ENCODE measurements around the gene GAS5. TPM values are rescaled to one million over a fixed set of nuclear protein-coding genes. Genes with fewer than 3 reads are reported as not detected.

The GAS5 gene
- total and polyA plus RNA-seq, 9 of the 15 experiments (the other 6 are each of a cell fraction or from before 2014, with no cell fraction given): 565 to 1,860 (median 1,006) TPM

DNA sequence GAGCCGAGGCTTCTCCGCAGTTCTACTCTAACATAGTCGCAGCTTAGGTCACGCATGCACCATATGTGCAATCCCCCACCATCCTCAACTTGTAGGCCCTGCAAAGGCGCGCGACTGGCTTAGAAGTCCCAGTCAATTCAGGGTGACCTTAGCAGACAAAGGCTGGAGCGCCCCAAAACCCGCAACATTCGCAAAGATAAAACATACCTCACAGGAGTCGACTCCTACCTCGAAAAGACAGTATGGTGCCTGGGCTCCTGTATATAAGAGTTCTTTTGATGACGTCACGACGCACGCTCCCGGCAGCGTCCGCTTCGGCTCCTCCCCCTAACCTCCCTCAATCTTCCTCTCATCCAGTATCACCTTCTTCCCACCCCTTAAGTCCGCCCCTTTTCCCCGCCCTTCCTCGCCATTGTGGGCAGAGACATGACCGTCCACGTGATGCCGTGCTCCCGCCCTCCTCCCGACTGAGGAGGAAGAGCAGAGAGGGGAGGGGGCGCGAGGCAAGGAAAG, at the start of gene GAS5 (continued):
- TF ChIP-seq, protein P1, sequence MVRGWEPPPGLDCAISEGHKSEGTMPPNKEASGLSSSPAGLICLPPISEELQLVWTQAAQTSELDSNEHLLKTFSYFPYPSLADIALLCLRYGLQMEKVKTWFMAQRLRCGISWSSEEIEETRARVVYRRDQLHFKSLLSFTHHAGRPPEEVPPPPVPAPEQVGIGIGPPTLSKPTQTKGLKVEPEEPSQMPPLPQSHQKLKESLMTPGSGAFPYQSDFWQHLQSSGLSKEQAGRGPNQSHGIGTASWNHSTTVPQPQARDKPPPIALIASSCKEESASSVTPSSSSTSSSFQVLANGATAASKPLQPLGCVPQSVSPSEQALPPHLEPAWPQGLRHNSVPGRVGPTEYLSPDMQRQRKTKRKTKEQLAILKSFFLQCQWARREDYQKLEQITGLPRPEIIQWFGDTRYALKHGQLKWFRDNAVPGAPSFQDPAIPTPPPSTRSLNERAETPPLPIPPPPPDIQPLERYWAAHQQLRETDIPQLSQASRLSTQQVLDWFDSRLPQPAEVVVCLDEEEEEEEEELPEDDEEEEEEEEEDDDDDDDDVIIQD (CRISPR knock-in tag; IDR thresholded peaks at IDR 0.05): no peak
- TF ChIP-seq ZFP36 (IDR thresholded peaks at IDR 0.05; ENCODE audit: low read depth, low read length, partially characterized antibody): no peak
- no peak for TF ChIP-seq ETV6 (IDR thresholded peaks at IDR 0.05; ENCODE audit: borderline replicate concordance in 1 of 2, low read depth in 2 of 2, low read length in 1 of 2)
- TF ChIP-seq ETV6 (CRISPR knock-in tag; IDR thresholded peaks at IDR 0.05; ENCODE audit: borderline replicate concordance): no peak
- TF ChIP-seq, protein P2, sequence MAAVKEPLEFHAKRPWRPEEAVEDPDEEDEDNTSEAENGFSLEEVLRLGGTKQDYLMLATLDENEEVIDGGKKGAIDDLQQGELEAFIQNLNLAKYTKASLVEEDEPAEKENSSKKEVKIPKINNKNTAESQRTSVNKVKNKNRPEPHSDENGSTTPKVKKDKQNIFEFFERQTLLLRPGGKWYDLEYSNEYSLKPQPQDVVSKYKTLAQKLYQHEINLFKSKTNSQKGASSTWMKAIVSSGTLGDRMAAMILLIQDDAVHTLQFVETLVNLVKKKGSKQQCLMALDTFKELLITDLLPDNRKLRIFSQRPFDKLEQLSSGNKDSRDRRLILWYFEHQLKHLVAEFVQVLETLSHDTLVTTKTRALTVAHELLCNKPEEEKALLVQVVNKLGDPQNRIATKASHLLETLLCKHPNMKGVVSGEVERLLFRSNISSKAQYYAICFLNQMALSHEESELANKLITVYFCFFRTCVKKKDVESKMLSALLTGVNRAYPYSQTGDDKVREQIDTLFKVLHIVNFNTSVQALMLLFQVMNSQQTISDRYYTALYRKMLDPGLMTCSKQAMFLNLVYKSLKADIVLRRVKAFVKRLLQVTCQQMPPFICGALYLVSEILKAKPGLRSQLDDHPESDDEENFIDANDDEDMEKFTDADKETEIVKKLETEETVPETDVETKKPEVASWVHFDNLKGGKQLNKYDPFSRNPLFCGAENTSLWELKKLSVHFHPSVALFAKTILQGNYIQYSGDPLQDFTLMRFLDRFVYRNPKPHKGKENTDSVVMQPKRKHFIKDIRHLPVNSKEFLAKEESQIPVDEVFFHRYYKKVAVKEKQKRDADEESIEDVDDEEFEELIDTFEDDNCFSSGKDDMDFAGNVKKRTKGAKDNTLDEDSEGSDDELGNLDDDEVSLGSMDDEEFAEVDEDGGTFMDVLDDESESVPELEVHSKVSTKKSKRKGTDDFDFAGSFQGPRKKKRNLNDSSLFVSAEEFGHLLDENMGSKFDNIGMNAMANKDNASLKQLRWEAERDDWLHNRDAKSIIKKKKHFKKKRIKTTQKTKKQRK (IDR thresholded peaks at IDR 0.05; ENCODE audit: borderline replicate concordance, low read depth, low read length): no peak
- peak; percentile 97 for TF ChIP-seq RAD51 (IDR thresholded peaks at IDR 0.05; ENCODE audit: borderline replicate concordance, low read depth)
- no peak for TF ChIP-seq CBX3 (IDR thresholded peaks at IDR 0.05; ENCODE audit: borderline replicate concordance in 1 of 2, low read length in 2 of 2)
- no peak for TF ChIP-seq HNRNPK (IDR thresholded peaks at IDR 0.05; ENCODE audit: low read depth, low read length, poor library complexity, severe bottlenecking)
- TF ChIP-seq TCF7L2 (IDR thresholded peaks at IDR 0.05; ENCODE audit: low read depth, low read length): no peak
- TF ChIP-seq NELFE (IDR thresholded peaks at IDR 0.05; ENCODE audit: insufficient read depth, insufficient read length): peak; percentile 95
- no peak for TF ChIP-seq CCNT2 (IDR thresholded peaks at IDR 0.05; ENCODE audit: borderline replicate concordance, extremely low read depth, insufficient read length, low read depth, low read length)
- TF ChIP-seq CHD1 (IDR thresholded peaks at IDR 0.05; ENCODE audit: low read length): no peak
- no peak; the same call in 1 of the 2 replicates for TF ChIP-seq CC2D1A (IDR thresholded peaks at IDR 0.05)
- TF ChIP-seq DNMT1 (IDR thresholded peaks at IDR 0.05): peak; percentile 90; the same call in 1 of the 2 replicates
- TF ChIP-seq SOX6 (IDR thresholded peaks at IDR 0.05): peak; percentile 55; the same call in 1 of the 2 replicates
- TF ChIP-seq SETDB1 (IDR thresholded peaks at IDR 0.05; ENCODE audit: low read length): no peak
- no peak for TF ChIP-seq TCFL5 (CRISPR knock-in tag; conservative IDR thresholded peaks at IDR 0.05)
- TF ChIP-seq, protein P3, sequence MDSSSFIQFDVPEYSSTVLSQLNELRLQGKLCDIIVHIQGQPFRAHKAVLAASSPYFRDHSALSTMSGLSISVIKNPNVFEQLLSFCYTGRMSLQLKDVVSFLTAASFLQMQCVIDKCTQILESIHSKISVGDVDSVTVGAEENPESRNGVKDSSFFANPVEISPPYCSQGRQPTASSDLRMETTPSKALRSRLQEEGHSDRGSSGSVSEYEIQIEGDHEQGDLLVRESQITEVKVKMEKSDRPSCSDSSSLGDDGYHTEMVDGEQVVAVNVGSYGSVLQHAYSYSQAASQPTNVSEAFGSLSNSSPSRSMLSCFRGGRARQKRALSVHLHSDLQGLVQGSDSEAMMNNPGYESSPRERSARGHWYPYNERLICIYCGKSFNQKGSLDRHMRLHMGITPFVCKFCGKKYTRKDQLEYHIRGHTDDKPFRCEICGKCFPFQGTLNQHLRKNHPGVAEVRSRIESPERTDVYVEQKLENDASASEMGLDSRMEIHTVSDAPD (CRISPR knock-in tag; IDR thresholded peaks at IDR 0.05): no peak
- TF ChIP-seq TBL1XR1 (IDR thresholded peaks at IDR 0.05; ENCODE audit: low read length in 2 of 2): peak; percentile 75 to 81; a peak in 3 of 4 replicates
- no peak; the same call in 1 of the 2 replicates for TF ChIP-seq MAFK (IDR thresholded peaks at IDR 0.05; ENCODE audit: low read length)
- TF ChIP-seq SMAD4 (CRISPR knock-in tag; conservative IDR thresholded peaks at IDR 0.05): no peak; the same call in 1 of the 2 replicates
- TF ChIP-seq IFI16 (CRISPR knock-in tag; IDR thresholded peaks at IDR 0.05): no peak
